Measurements from ENCODE around the gene IL37. TPM values are rescaled to one million over a fixed set of nuclear protein-coding genes. Genes with fewer than 3 reads are reported as not detected.
"Not testable (repeated sequence)": the region's sequence is repeated elsewhere in the genome, so short reads cannot be mapped to it uniquely, and the experiment has no call there.

Gene IL37
- total RNA-seq, 2 donors from 2014 or later = 0.78 TPM; not detected in 1

- H3K4me3 Mint-ChIP-seq = peak overlapping the region; percentile 70
- H3K27ac Mint-ChIP-seq = peak overlapping the region; percentile 80
- no peaks in the 10 kb centered on the region for H3K36me3 Mint-ChIP-seq (ENCODE audit: low read depth)
- H3K9me3 Mint-ChIP-seq = no peaks in the 10 kb centered on the region
- H3K4me1 Mint-ChIP-seq = peaks cover 26% of the 10 kb centered on the region
- no peaks in the 10 kb centered on the region for H3K27me3 Mint-ChIP-seq
- peak; percentile 84 for ATAC-seq (replicated peaks)
These were observed 29.6 kb upstream of the IL37 start for GRCh38 chr2:112881217-112881985.

- no peak for ATAC-seq (replicated peaks)
- Mint-ChIP-seq H3K27me3 (no peaks in the 10 kb centered on the region), H3K36me3 (ENCODE audit: low read depth) (no peaks in the 10 kb centered on the region), H3K4me1 (peaks cover 26% of the 10 kb centered on the region), H3K4me3 (no peak overlapping the region), H3K27ac (no peak overlapping the region), H3K9me3 (no peaks in the 10 kb centered on the region)
These were observed 27.3 kb upstream of the IL37 start for GRCh38 chr2:112883669-112884068.

DNA sequence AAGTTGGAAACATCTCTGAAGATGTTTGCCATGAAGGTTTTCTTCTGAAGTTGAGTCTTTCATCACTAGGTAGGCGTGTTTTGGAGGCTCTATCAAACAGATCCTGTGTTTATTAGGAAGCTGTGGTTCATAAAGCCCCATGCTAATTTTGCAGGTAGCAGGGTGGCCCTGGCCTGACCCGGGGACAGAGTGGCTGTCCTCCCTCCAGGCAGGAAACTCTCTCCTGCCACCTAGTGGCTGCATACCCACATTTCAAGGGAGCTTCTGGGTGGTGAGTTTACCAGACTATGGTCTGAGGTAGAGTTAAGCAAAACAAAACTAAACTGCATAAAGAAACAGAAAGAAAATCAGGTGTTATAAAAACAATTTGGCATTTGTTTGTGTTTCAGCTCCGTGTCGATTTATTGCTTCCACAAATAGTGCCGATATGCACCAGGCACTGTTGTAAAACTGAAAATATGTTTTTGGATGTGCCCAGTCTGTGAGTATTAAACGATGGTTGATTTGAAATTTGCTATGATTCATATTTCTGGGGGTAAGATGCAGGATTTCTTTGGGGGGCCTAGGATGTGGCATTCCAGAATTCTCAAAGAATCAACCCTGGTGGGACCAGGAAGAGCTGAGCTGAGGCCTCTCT lies 26.0 kb upstream of the IL37 start:
- Mint-ChIP-seq H3K27ac (peak overlapping the region; percentile 71), H3K4me3 (peak overlapping the region; percentile 54), H3K4me1 (peaks cover 24% of the 10 kb centered on the region), H3K36me3 (ENCODE audit: low read depth) (no peaks in the 10 kb centered on the region), H3K27me3 (no peaks in the 10 kb centered on the region), H3K9me3 (no peaks in the 10 kb centered on the region)
- ATAC-seq (replicated peaks) = peak; percentile 72

DNA sequence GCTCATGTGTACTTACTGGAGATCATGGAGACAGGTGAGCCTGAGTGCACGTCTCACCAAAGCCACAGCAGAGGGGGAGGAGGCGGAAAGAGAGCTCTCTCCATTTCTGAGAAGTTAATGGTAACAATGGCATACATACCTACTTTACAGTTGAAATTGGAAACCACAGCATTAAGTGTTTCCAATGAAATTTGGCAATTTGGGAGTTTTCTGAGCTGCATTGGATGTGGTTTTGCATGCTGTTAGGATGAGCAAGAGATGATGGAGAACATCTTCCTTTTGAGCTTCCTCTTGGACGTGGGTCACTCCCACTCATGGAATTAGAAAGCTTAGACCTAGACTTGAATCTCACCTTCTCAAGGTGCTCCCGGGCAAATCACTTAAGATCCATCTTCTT lies 25.5 kb upstream of the IL37 start:
- Mint-ChIP-seq H3K9me3 (no peaks in the 10 kb centered on the region), H3K4me1 (peaks cover 19% of the 10 kb centered on the region), H3K27me3 (no peaks in the 10 kb centered on the region), H3K36me3 (ENCODE audit: low read depth) (no peaks in the 10 kb centered on the region), H3K27ac (peak overlapping the region; percentile 71), H3K4me3 (peak overlapping the region; percentile 54)
- ATAC-seq (replicated peaks) = peak; percentile 39

GRCh38 chr2:112886291-112886690 lies 24.7 kb upstream of the IL37 start:
- Mint-ChIP-seq H3K27me3 (no peaks in the 10 kb centered on the region), H3K36me3 (ENCODE audit: low read depth) (no peaks in the 10 kb centered on the region), H3K9me3 (no peaks in the 10 kb centered on the region), H3K27ac (no peak overlapping the region), H3K4me3 (no peak overlapping the region), H3K4me1 (peaks cover 11% of the 10 kb centered on the region)
- ATAC-seq (replicated peaks) = no peak

DNA sequence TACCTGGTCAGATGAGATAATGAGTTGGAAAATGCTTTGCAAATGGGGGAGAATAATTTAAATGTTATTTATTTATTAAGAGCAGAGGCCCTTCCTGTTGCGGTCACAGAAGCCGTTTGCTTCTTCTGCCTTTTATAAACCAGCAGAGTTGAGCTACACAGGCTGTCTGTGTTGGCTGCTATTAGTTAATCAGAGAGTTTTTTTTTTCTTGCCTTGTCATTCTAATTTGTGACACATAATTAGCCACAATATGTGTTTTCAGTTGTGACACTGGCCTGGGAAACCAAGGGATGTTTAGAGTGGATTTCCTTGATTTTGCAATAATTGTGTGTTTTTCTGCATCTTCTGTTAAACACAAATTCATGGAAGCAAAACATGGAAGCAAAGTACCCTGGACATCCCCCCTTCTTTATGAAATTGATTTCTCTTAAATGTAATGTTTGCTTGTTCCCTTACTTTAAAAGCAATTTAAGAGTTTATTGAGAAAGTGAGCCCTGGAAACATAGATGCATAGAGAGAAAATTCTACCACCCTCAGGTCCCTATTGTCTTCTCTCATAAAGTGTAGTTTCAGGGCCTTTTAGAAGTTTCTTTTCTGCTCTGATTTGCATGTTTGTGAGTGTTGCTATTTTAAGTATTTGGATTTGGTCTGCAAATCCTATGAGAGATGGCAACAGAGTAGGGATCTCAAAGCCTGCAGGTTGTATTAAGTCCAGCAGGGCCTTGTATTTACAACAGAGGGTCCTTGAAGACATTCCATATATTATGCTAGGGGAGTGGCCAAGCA lies 22.8 kb upstream of the IL37 start:
- Mint-ChIP-seq H3K4me3 (no peak overlapping the region), H3K27me3 (no peaks in the 10 kb centered on the region), H3K4me1 (peaks cover 9% of the 10 kb centered on the region), H3K36me3 (ENCODE audit: low read depth) (no peaks in the 10 kb centered on the region), H3K27ac (no peak overlapping the region), H3K9me3 (no peaks in the 10 kb centered on the region)
- ATAC-seq (replicated peaks) = no peak

GRCh38 chr2:112889976-112890375 lies 21.0 kb upstream of the IL37 start:
- H3K4me1 Mint-ChIP-seq = peaks cover 4% of the 10 kb centered on the region
- no peak for ATAC-seq (replicated peaks)
- no peaks in the 10 kb centered on the region for H3K27me3 Mint-ChIP-seq
- no peak overlapping the region for H3K4me3 Mint-ChIP-seq
- H3K36me3 Mint-ChIP-seq (ENCODE audit: low read depth) = no peaks in the 10 kb centered on the region
- no peaks in the 10 kb centered on the region for H3K9me3 Mint-ChIP-seq
- no peak overlapping the region for H3K27ac Mint-ChIP-seq

DNA sequence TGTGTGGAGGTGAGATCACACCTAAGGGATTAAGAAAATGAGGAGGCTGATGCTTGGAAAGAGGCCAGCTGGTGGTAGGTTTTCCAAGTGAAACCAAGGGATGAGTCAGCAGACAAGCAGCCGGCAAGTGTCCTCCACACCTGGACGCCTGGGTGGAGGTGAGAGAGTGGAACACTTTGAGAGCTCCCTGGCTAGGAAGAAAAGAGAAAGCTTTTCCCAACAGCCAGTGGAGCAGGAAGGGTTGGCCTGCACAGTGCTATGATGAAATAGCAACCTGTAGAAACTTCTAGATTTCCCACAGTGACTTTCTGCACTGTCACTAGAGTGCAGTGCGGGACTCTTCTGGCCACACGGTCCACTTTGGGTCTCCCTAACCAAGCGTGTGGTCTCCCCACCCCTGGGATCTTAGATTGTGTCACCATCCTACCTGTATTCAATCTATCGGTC lies 19.6 kb upstream of the IL37 start:
- no peak overlapping the region for H3K4me3 Mint-ChIP-seq
- H3K27me3 Mint-ChIP-seq = no peaks in the 10 kb centered on the region
- no peak overlapping the region for H3K27ac Mint-ChIP-seq
- ATAC-seq (replicated peaks) = no peak
- no peaks in the 10 kb centered on the region for H3K36me3 Mint-ChIP-seq (ENCODE audit: low read depth)
- H3K4me1 Mint-ChIP-seq = no peaks in the 10 kb centered on the region
- no peaks in the 10 kb centered on the region for H3K9me3 Mint-ChIP-seq

DNA sequence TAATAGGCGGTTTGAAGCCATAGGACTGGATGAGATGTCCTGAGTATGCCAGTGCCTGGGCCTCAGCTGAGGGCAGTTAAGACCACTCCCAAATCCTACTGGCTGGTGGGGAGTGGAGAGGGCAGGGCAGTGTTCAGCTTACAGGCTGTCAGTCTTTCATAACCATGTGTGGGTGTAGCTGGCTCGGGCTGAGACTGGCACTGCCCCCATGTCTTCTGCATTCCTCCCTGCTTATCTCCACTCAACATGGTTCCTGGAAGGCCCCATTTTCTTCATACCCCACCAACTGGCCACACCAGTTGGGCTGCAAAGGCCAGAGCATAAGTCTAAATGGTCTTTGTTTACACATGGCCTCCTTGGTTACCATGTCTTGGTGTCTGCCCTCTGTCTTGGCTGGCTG lies 17.2 kb upstream of the IL37 start:
- Mint-ChIP-seq H3K9me3 (no peaks in the 10 kb centered on the region), H3K27ac (no peak overlapping the region), H3K4me1 (no peaks in the 10 kb centered on the region), H3K36me3 (ENCODE audit: low read depth) (no peaks in the 10 kb centered on the region), H3K27me3 (peaks cover 8% of the 10 kb centered on the region), H3K4me3 (no peak overlapping the region)
- no peak for ATAC-seq (replicated peaks)

DNA sequence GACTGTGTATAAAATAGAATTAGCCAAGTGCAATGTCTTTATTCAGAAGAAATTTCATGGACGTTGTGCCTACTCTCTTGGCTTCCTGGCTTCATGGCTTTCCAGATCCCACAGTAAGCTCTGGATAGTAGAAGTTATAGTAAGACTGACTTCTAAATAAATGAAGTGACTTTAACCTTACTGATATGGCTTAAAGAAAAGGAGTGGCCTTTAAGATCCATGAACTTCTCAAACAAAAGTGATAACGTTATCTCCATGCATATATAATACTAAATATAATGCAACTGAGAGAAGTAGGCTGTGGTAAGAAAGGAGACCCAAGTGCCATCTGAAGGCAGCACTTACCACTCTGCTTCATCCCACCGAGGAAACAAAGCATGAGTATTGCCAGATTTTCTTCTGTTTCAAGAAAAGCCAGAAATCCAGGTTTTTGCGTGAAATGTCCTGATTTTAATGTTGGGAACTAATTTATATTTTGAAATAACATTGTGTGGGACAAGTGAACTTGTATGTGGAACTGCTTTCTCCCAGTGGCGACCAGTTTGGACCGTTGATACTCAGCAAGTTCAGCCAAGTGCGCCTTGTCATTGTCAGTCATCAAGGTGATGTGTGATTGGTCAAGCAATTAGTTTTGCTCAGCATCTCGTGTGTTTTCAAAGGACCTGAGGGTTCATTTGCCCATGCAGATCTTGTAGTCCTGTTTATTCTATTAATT lies 13.9 kb upstream of the IL37 start:
- ATAC-seq (replicated peaks) = no peak
- Mint-ChIP-seq H3K36me3 (ENCODE audit: low read depth) (no peaks in the 10 kb centered on the region), H3K9me3 (no peaks in the 10 kb centered on the region), H3K27ac (no peak overlapping the region), H3K4me3 (no peak overlapping the region), H3K27me3 (peaks cover 11% of the 10 kb centered on the region), H3K4me1 (no peaks in the 10 kb centered on the region)

DNA sequence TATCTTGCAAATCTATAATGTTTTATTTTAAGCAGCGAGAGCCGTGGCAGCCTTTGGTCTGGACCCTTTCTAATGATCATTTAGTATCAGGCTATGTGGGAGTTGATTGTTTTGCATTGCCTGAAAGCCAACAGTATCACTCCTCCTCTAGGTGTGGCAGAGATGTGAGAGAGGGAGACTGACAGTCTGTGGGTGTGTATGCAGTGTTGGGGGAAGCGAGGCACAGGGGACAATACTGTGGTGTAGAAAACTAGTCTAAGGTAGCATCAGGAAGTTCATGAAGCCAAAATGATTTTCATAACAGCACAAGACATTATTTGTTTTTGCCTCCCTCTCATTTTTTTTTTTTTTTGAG lies 13.4 kb upstream of the IL37 start:
- Mint-ChIP-seq H3K9me3 (no peaks in the 10 kb centered on the region), H3K4me1 (no peaks in the 10 kb centered on the region), H3K4me3 (no peak overlapping the region), H3K27me3 (peaks cover 11% of the 10 kb centered on the region), H3K36me3 (ENCODE audit: low read depth) (no peaks in the 10 kb centered on the region), H3K27ac (no peak overlapping the region)
- no peak for ATAC-seq (replicated peaks)

DNA sequence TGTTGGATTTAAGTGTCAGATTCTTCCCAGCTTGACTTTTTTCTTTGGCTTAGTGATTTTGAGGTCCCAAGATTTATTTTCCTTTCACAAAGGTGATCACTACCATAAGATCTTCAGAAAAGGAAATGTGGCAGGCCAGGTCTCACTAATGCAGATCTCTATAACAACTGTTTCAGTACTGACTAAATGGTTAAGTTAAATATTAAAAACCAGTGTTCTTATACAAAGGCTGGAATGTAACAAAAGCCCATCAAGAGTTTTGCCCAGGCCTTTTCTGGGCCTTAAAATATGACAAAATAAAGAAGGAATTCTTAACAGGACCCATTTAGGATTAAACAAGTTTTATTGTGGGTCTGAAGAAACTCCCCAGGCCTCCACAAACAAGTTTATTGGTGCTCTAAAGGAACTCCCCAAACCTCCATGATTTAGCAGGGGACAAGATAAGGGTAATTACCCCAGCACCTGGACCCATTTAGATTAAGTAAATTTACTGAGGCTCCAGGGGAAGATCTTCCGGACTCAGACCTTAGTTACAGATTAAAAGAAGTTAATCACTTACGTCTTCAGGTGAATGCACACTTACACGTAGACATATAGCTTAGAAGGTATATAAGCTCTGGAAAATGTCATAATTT lies 9.4 kb upstream of the IL37 start:
- not testable (repeated sequence) for ATAC-seq (replicated peaks); H3K36me3 Mint-ChIP-seq (ENCODE audit: low read depth); H3K27ac Mint-ChIP-seq; H3K4me1 Mint-ChIP-seq; H3K4me3 Mint-ChIP-seq; H3K9me3 Mint-ChIP-seq
- H3K27me3 Mint-ChIP-seq = peaks cover 11% of the 10 kb centered on the region

DNA sequence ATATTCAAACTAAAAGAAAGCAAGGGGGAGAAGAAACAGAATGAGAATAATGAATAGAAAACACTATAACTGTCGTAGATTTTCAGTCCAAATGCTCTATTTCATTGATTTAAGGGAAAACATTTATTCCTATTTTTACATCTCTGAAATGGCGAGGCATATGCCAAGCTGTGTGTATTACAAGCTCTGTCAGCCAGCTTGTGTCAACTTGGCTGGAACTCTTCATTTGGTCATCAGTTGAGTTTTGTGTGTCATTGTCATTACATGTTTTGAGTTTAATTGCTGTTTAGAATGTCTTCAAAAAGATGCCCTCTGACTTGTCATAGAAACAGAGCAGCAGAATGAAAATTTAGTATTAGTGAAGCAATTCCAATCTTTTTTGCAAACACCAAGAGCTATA lies 8.1 kb upstream of the IL37 start:
- ATAC-seq (replicated peaks) = no peak
- H3K27ac Mint-ChIP-seq = no peak overlapping the region
- H3K9me3 Mint-ChIP-seq = no peaks in the 10 kb centered on the region
- H3K4me1 Mint-ChIP-seq = no peaks in the 10 kb centered on the region
- peaks cover 8% of the 10 kb centered on the region for H3K27me3 Mint-ChIP-seq
- no peaks in the 10 kb centered on the region for H3K36me3 Mint-ChIP-seq (ENCODE audit: low read depth)
- no peak overlapping the region for H3K4me3 Mint-ChIP-seq

GRCh38 chr2:112904883-112905282 lies 6.1 kb upstream of the IL37 start:
- Mint-ChIP-seq H3K27me3 (peaks cover 3% of the 10 kb centered on the region), H3K4me3 (no peak overlapping the region), H3K9me3 (no peaks in the 10 kb centered on the region)

More at GRCh38 chr2:112904883-112905282, 6.1 kb upstream of the IL37 start:
- Mint-ChIP-seq H3K36me3 (ENCODE audit: low read depth) (no peaks in the 10 kb centered on the region), H3K4me1 (no peaks in the 10 kb centered on the region), H3K27ac (no peak overlapping the region)
- no peak for ATAC-seq (replicated peaks)
